HepG2 (cell line): ENCODE results near the gene P2RX2. TPM values are rescaled to one million over a fixed set of nuclear protein-coding genes. Genes with fewer than 3 reads are reported as not detected.

Experiments
- ERF ChIP-seq: IDR thresholded peaks from 2 replicates; pipeline ENCODE4 v1.6.1; 2018; ENCODE audit warnings: missing biosample characterization, missing genetic modification reagents
- FOXA1 ChIP-seq, 2 experiments: fragments of 450-650 bp in 1 of 2; sonication (generic) in 1 of 2; formaldehyde crosslinking in 1 of 2; IDR thresholded peaks; 2 replicates each; pipeline versions ENCODE4 v1.4.0 to v1.6.1; 2016 to 2020; ENCODE audit warnings: missing genetic modification reagents in 1 of 2
- NFYB ChIP-seq: sonication (generic); formaldehyde crosslinking; IDR thresholded peaks from 2 replicates; pipeline ENCODE4 v1.4.0; 2020; ENCODE audit warnings: missing genetic modification reagents
- RAD21 ChIP-seq: fragments of 450-650 bp; formaldehyde crosslinking; IDR thresholded peaks from 2 replicates; pipeline ENCODE4 v1.5.0; 2020; ENCODE audit warnings: mild to moderate bottlenecking
- RBM39 ChIP-seq: fragments of 200-400 bp; formaldehyde crosslinking; IDR thresholded peaks from one replicate; pipeline ENCODE4 v1.6.1; 2018; ENCODE audit warnings: antibody characterized with exemption, mild to moderate bottlenecking, low read depth, low read length; ENCODE audit not compliant: poor library complexity, severe bottlenecking
- SAP130 ChIP-seq: IDR thresholded peaks from 2 replicates; pipeline ENCODE4 v1.6.1; 2016; ENCODE audit warnings: low read depth
- SMC3 ChIP-seq: IDR thresholded peaks from 2 replicates; pipeline ENCODE4 v1.6.1; 2011; ENCODE audit warnings: low read length, improper control_type of control experiment
- SOX6 ChIP-seq, 2 experiments: fragments of 450-650 bp in 1 of 2; sonication (generic) in 1 of 2; formaldehyde crosslinking in 1 of 2; IDR thresholded peaks; 2 replicates each; pipeline versions ENCODE4 v1.4.0 to v1.6.1; 2017 to 2020; ENCODE audit warnings: antibody characterized with exemption in 1 of 2, mild to moderate bottlenecking in 1 of 2, missing genetic modification reagents in 1 of 2
- ZFX ChIP-seq: sonication (generic); formaldehyde crosslinking; IDR thresholded peaks from 2 replicates; pipeline ENCODE4 v1.4.0; 2020; ENCODE audit warnings: mild to moderate bottlenecking, low read depth, missing genetic modification reagents, moderate library complexity
- ZNF121 ChIP-seq: sonication (generic); formaldehyde crosslinking; IDR thresholded peaks from 2 replicates; pipeline ENCODE4 v1.5.0; 2020; ENCODE audit warnings: mild to moderate bottlenecking, missing genetic modification reagents
- ZNF124 ChIP-seq: sonication (generic); formaldehyde crosslinking; IDR thresholded peaks from 2 replicates; pipeline ENCODE4 v1.4.0; 2020; ENCODE audit warnings: missing genetic modification reagents
- ZNF572 ChIP-seq: sonication (generic); formaldehyde crosslinking; IDR thresholded peaks from 2 replicates; pipeline ENCODE4 v1.5.1; 2020; ENCODE audit warnings: mild to moderate bottlenecking, missing genetic modification reagents
- polyA plus RNA-seq, 8 experiments: library from polyadenylated mRNA; depleted of rRNA in 3 of 8; stranded (reverse) in 7 of 8; unstranded in 1 of 8; fragments of >200 nt; fragmentation: Illumina TruSeq in 4 of 8; extraction: Trizol in 4 of 8; gene quantifications; 2 replicates each; pipeline versions ENCODE4 v1.2.1 to v1.2.3, GENCODE V29; 2011 to 2016; ENCODE audit warnings: low read depth in 4 of 8, missing spikeins in 1 of 8, mixed read lengths in 1 of 8; ENCODE audit not compliant: insufficient read depth in 1 of 8
- total RNA-seq, 5 experiments: library from RNA; depleted of rRNA; stranded (reverse); fragments of >200 nt; fragmentation: Illumina TruSeq; extraction: Trizol; gene quantifications; 2 replicates each; pipeline ENCODE4 v1.2.3, GENCODE V29; 2016; ENCODE audit warnings: low read depth in 1 of 5
- TF ChIP-seq, protein P1 (sequence below): sonication (generic); formaldehyde crosslinking; IDR thresholded peaks from 2 replicates; pipeline ENCODE4 v1.4.0; 2020; ENCODE audit warnings: missing genetic modification reagents
- TF ChIP-seq, protein P2 (sequence below): IDR thresholded peaks from 2 replicates; pipeline ENCODE4 v1.6.1; 2016; ENCODE audit warnings: mild to moderate bottlenecking, missing biosample characterization, missing genetic modification reagents
- TF ChIP-seq, protein P3 (sequence below): sonication (generic); formaldehyde crosslinking; IDR thresholded peaks from 2 replicates; pipeline ENCODE4 v1.5.0; 2020; ENCODE audit warnings: missing genetic modification reagents
- TF ChIP-seq, protein P4 (sequence below): sonication (generic); formaldehyde crosslinking; IDR thresholded peaks from 2 replicates; pipeline ENCODE4 v1.5.1; 2020; ENCODE audit warnings: mild to moderate bottlenecking, moderate library complexity, missing genetic modification reagents
- TF ChIP-seq, protein P5 (sequence below): sonication (generic); formaldehyde crosslinking; conservative IDR thresholded peaks from 2 replicates; pipeline ENCODE4 v1.4.0; 2020; ENCODE audit warnings: missing genetic modification reagents

The P2RX2 gene
- total and polyA plus RNA-seq, 2 of the 13 experiments (the other 11 are each of a cell fraction or from before 2014, with no cell fraction given) = not detected

DNA sequence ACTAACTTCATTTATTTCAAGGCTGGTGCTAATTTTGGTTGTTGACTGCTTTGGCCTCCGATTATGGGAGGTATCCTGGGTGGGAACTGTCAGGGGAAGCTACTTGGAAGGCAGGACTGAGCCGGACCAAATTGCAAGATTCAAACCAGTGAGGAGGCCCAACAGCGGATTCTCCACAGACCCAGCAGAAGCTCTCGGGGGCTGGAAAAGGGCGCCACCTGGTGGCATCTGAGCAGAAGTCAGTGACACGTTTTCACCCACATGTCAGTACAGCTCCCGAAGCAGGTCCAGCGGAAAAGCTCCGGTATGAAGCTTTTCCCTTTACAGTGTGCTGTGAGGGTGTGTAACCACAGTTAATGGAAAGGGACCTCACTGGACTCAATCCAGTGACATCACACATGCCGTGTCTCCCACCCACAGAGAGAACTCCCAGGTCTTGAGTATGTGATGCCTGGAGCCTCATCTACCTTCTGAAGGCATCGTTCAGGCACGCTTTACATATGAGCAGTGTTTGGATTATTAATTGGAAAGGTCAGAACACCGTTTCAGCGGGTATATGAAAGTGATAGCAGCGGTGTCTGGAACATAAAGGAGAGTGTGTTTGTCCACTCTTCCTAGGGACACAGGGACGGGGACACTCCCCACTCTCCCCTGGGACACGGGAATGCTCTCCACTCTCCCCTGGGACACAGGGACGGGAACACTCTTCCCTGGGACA is 3.6 kb upstream of the P2RX2 start (continued):
- TF ChIP-seq ZFX (CRISPR knock-in tag) (0 out of 2 replicates have a peak, but pooled peaks have one; percentile 32), ZNF572 (CRISPR knock-in tag) (no peak), RBM39 (no peak), NFYB (CRISPR knock-in tag) (no peak), FOXA1 (IDR thresholded peaks at IDR 0.05) (no peak), FOXA1 (CRISPR knock-in tag; IDR thresholded peaks at IDR 0.05) (no peak), SAP130 (peak; percentile 49), ERF (peak; percentile 66; the same call in 1 of the 2 replicates), ZNF124 (CRISPR knock-in tag) (0 out of 2 replicates have a peak, but pooled peaks have one; percentile 25), SOX6 (IDR thresholded peaks at IDR 0.05) (no peak), SOX6 (CRISPR knock-in tag; IDR thresholded peaks at IDR 0.05) (no peak), ZNF121 (CRISPR knock-in tag) (peak; percentile 97), RAD21 (peak; percentile 91), SMC3 (peak; percentile 95)
- TF ChIP-seq, protein P1, sequence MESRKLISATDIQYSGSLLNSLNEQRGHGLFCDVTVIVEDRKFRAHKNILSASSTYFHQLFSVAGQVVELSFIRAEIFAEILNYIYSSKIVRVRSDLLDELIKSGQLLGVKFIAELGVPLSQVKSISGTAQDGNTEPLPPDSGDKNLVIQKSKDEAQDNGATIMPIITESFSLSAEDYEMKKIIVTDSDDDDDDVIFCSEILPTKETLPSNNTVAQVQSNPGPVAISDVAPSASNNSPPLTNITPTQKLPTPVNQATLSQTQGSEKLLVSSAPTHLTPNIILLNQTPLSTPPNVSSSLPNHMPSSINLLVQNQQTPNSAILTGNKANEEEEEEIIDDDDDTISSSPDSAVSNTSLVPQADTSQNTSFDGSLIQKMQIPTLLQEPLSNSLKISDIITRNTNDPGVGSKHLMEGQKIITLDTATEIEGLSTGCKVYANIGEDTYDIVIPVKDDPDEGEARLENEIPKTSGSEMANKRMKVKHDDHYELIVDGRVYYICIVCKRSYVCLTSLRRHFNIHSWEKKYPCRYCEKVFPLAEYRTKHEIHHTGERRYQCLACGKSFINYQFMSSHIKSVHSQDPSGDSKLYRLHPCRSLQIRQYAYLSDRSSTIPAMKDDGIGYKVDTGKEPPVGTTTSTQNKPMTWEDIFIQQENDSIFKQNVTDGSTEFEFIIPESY = peak; percentile 41; the same call in 1 of the 2 replicates
- TF ChIP-seq, protein P2, sequence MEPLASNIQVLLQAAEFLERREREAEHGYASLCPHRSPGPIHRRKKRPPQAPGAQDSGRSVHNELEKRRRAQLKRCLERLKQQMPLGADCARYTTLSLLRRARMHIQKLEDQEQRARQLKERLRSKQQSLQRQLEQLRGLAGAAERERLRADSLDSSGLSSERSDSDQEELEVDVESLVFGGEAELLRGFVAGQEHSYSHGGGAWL (CRISPR knock-in tag) = no peak
- TF ChIP-seq, protein P3, sequence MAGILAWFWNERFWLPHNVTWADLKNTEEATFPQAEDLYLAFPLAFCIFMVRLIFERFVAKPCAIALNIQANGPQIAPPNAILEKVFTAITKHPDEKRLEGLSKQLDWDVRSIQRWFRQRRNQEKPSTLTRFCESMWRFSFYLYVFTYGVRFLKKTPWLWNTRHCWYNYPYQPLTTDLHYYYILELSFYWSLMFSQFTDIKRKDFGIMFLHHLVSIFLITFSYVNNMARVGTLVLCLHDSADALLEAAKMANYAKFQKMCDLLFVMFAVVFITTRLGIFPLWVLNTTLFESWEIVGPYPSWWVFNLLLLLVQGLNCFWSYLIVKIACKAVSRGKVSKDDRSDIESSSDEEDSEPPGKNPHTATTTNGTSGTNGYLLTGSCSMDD (CRISPR knock-in tag) = no peak
- TF ChIP-seq, protein P4, sequence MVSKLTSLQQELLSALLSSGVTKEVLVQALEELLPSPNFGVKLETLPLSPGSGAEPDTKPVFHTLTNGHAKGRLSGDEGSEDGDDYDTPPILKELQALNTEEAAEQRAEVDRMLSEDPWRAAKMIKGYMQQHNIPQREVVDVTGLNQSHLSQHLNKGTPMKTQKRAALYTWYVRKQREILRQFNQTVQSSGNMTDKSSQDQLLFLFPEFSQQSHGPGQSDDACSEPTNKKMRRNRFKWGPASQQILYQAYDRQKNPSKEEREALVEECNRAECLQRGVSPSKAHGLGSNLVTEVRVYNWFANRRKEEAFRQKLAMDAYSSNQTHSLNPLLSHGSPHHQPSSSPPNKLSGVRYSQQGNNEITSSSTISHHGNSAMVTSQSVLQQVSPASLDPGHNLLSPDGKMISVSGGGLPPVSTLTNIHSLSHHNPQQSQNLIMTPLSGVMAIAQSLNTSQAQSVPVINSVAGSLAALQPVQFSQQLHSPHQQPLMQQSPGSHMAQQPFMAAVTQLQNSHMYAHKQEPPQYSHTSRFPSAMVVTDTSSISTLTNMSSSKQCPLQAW (CRISPR knock-in tag) = peak; percentile 59; the same call in 1 of the 2 replicates
- TF ChIP-seq, protein P5, sequence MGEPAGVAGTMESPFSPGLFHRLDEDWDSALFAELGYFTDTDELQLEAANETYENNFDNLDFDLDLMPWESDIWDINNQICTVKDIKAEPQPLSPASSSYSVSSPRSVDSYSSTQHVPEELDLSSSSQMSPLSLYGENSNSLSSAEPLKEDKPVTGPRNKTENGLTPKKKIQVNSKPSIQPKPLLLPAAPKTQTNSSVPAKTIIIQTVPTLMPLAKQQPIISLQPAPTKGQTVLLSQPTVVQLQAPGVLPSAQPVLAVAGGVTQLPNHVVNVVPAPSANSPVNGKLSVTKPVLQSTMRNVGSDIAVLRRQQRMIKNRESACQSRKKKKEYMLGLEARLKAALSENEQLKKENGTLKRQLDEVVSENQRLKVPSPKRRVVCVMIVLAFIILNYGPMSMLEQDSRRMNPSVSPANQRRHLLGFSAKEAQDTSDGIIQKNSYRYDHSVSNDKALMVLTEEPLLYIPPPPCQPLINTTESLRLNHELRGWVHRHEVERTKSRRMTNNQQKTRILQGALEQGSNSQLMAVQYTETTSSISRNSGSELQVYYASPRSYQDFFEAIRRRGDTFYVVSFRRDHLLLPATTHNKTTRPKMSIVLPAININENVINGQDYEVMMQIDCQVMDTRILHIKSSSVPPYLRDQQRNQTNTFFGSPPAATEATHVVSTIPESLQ (CRISPR knock-in tag) = no peak
